ENCODE measurements around the gene ATP8B1.
"Not testable (repeated sequence)": the region's sequence is repeated elsewhere in the genome, so short reads cannot be mapped to it uniquely, and the experiment has no call there.

Gene ATP8B1

GRCh38 chr18:57651914-57652313, 151.2 kb downstream of the ATP8B1 start:
- no peak for DNase-seq

GRCh38 chr18:57649556-57650500, 153.3 kb downstream of the ATP8B1 start:
- no peak for DNase-seq

GRCh38 chr18:57648414-57648813, 154.7 kb downstream of the ATP8B1 start:
- DNase-seq, result no peak

- DNase-seq, result no peak
Measured at GRCh38 chr18:57644540-57644939, 158.6 kb downstream of the ATP8B1 start.

- DNase-seq, result not testable (repeated sequence)
Measured at GRCh38 chr18:57643726-57644125, 159.4 kb downstream of the ATP8B1 start.

- DNase-seq, result not testable (repeated sequence)
Measured at GRCh38 chr18:57642462-57642861, 160.7 kb downstream of the ATP8B1 start.

- no peak for DNase-seq
Measured at GRCh38 chr18:57640749-57641148, 162.4 kb downstream of the ATP8B1 start.

GRCh38 chr18:57640236-57640635, 162.9 kb downstream of the ATP8B1 start:
- DNase-seq, result no peak

GRCh38 chr18:57635003-57635822, 167.9 kb downstream of the ATP8B1 start:
- DNase-seq, result no peak

- no peak for DNase-seq
Measured at GRCh38 chr18:57631697-57632096, 171.4 kb downstream of the ATP8B1 start.

- DNase-seq, result no peak
Measured at GRCh38 chr18:57630754-57631595, 172.1 kb downstream of the ATP8B1 start.

GRCh38 chr18:57630002-57630753, 172.9 kb downstream of the ATP8B1 start:
- peak; percentile 93 to 94 for DNase-seq

- no peak for DNase-seq
Measured at GRCh38 chr18:57629422-57629821, 173.7 kb downstream of the ATP8B1 start.

- DNase-seq, result no peak
Measured at GRCh38 chr18:57627488-57627887, 175.6 kb downstream of the ATP8B1 start.

GRCh38 chr18:57624988-57625387, 178.1 kb downstream of the ATP8B1 start:
- DNase-seq, result no peak

- no peak for DNase-seq
Measured at GRCh38 chr18:57621246-57621604, 181.9 kb downstream of the ATP8B1 start.

GRCh38 chr18:57619876-57620275, 183.2 kb downstream of the ATP8B1 start:
- DNase-seq, result no peak

- no peak for DNase-seq
Measured at GRCh38 chr18:57618910-57619309, 184.2 kb downstream of the ATP8B1 start.

GRCh38 chr18:57603871-57604270, 199.2 kb downstream of the ATP8B1 start:
- no peak for DNase-seq
